CD4-positive, alpha-beta T cell treated with Interleukin-2 at 100 ng/mL for 4 hours (primary cell): ENCODE results near the gene TBX1.

Experiments
- DNase-seq: peaks from one replicate; pipeline ENCODE4 v3.0.0-alpha.2; 2020; ENCODE audit warnings: low spot score

TBX1 gene

DNA sequence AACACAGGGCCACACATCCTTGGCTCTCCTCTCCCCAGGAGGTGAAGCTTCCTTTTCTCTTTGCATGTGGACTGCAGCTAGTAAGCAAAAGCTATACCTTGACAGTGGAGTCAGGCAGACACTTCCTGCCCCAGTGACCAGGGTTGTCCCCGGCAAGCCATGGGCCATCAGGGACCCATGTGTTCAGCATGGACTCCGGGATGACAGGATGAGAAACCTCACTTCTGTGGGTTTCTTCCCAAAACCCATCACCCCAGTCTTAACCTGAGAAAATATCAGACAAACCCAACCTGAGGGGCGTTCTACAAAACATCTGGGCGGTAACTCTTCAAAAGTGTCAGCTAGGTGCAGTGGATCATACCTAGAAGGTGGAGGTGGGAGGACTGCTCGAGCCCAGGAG is 53.9 kb downstream of the TBX1 start:
- DNase-seq: no peak

DNA sequence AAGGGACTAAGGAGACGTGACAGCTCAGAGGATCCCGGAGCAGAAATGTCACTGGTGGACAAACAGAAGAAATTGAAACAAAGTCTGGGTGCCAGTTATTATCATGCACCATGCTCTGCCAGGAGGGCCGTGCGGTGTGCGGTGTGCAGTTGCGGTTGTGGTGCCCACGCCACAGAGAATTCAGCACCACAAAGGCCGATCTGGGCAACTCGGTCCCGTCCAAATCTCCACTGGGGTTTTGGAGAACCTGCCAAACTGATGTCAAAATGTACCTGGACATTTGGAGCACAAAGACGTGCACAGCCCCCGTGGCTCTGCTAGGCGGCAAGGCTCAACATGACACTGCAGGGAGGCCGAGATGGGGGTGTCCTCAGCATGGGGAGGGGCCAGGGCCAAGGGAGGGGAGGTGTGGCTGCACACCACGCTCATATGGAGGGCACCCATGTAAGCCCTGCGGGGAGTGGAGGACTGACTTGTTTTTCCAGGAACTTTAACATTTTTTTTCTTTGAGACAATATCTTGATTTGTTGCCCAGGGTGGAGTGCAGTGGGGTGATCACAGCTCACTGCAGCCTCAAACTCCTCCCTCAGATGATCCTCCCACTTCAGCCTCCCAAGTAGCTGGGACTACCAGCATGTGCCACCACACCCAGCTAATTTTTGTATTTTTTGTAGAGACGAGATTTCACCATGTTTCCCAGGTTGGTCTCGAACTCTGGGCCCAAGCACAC is 54.7 kb downstream of the TBX1 start:
- no peak for DNase-seq

DNA sequence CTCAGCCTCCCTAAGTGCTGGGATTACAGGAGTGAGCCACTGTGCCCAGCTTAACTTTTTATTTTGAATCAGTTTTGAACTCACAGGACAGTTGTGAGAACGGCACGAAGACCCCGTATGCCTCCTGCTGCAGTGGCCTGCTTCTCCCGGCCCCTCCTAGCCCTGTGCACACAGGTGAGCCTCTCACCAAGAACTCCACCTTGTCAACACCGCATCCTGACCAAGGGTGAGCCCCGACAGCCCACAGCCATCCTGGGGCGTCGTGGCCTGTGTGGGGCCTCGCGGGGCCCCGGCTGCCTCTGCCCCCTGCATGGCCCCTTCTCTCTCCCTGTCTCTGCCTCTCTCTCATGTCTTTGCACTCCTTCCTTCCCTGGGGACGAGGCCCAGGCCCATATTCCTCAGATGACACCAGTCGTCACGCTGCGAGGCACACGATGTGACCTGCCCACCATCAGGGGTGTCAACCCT is 55.3 kb downstream of the TBX1 start:
- DNase-seq: no peak

DNA sequence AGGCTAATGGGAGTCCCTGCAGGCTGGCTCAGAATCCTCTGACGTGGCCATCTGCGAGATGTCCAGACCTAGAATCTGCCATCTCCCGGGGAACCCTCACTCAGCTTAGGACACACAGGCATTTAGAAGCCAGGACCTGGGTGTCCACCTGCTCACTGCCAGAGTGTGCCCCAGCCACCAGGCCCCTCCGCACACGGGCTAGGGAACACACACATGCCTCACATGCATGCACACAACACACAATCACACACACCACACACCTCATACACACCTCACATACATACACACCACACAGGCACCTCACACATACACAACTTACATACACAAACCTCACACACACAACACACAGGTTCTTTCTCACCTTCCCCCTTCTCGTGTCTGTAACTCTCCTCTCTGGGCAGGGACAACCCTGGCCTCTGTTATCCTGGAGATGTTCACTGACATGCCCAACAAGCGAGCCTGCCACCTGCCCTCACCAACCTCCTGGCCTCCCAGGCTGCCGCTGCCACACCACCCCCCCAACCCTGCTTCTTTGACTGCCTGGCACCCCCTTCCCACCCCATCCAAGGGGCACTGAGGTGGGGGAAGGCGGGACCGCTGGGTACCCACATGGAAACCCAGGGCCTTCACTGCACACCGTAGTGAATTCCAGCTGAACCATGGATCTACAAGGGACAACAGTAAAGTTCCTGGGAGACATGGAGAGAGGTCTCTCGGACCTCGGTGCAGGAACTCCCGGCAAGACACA is 56.0 kb downstream of the TBX1 start:
- DNase-seq: no peak
